Lung (tissue), 12 donors: ENCODE measurements around the gene CEP164. TPM values are rescaled to one million over a fixed set of nuclear protein-coding genes. Genes with fewer than 3 reads are reported as not detected.

ENCODE experiments used
- ATAC-seq: fragments of 200-7000 bp; cut with Tn5 transposase; one replicate; pipeline ENCODE4 v1.9.1; 2020; ENCODE audit warnings: moderate number of reproducible peaks; ENCODE audit not compliant: insufficient read depth, low FRiP score
- DNase-seq, 3 donors: peaks; one replicate each; pipeline ENCODE4 v3.0.0-alpha.2; 2013 to 2017
- H3K27ac ChIP-seq, 2 donors: one replicate each; pipeline ENCODE4 v1.5.1; 2013; ENCODE audit warnings: mild to moderate bottlenecking in 2 of 2, moderate library complexity in 2 of 2, control low read depth in 1 of 2, inconsistent platforms in 1 of 2, low read depth in 1 of 2, low read length in 1 of 2
- H3K27me3 ChIP-seq, 3 donors: one replicate each; pipeline ENCODE4 v1.5.1; 2013; ENCODE audit warnings: low read length in 2 of 3; ENCODE audit not compliant: control insufficient read depth in 3 of 3, insufficient read depth in 3 of 3
- H3K36me3 ChIP-seq, 4 donors: one replicate each; pipeline ENCODE4 v1.5.1; 2013; ENCODE audit warnings: low read length in 4 of 4, mild to moderate bottlenecking in 1 of 4, moderate library complexity in 1 of 4; ENCODE audit not compliant: control insufficient read depth in 4 of 4, insufficient read depth in 4 of 4
- H3K4me1 ChIP-seq, 5 donors: one replicate each; pipeline ENCODE4 v1.5.1; 2013; ENCODE audit warnings: low read length in 5 of 5, mild to moderate bottlenecking in 2 of 5, moderate library complexity in 1 of 5; ENCODE audit not compliant: control insufficient read depth in 5 of 5, insufficient read depth in 5 of 5
- H3K4me3 ChIP-seq: one replicate; pipeline ENCODE4 v1.5.1; 2013; ENCODE audit warnings: mild to moderate bottlenecking, control low read depth, moderate library complexity
- H3K9ac ChIP-seq, 2 donors: one replicate each; pipeline ENCODE4 v1.5.1; 2013; ENCODE audit warnings: low read length in 2 of 2, control low read depth in 1 of 2; ENCODE audit not compliant: insufficient read depth in 1 of 2
- H3K9me3 ChIP-seq, 4 donors: one replicate each; pipeline ENCODE4 v1.5.1; 2013; ENCODE audit warnings: low read length in 3 of 4, mild to moderate bottlenecking in 1 of 4, moderate library complexity in 1 of 4; ENCODE audit not compliant: control insufficient read depth in 4 of 4, insufficient read depth in 3 of 4
- CTCF ChIP-seq: IDR thresholded peaks from 2 replicates; pipeline ENCODE4 v1.5.1; 2012; ENCODE audit warnings: mild to moderate bottlenecking; ENCODE audit errors: control extremely low read depth, extremely low read depth
- WGBS, 2 donors: extraction: QIAGEN DNeasy Blood & Tissue Kit; methylation state at CpG; one replicate each; pipeline ENCODE4 v1.1.7; 2013; 5-methylcytosine and 5-hydroxymethylcytosine counted together
- polyA plus RNA-seq, 2 donors: library from polyadenylated mRNA; stranded (reverse); fragments of 200-250 nt; gene quantifications; one replicate each; pipeline ENCODE4 v1.2.1, GENCODE V29; 2013
- total RNA-seq, 2 donors: library from RNA; depleted of rRNA in 1 of 2; stranded (reverse); fragments of >200 nt in 1 of 2; gene quantifications; one replicate each; pipeline ENCODE4 v1.2.1, GENCODE V29; 2014 to 2021
- donor health status: control.
- donor health status: control.
- donor health status: Bipolar disorder and iron deficiency.
- donor health status: healthy.
- donor health status: DM: yes; HTN: yes; CAD: no.

The CEP164 gene
- total and polyA plus RNA-seq, 4 donors, result 12.0 to 36.1 (median 26.7) TPM

GRCh38 chr11:117434481-117434880 lies 106.8 kb downstream of the CEP164 start:
- TF ChIP-seq CTCF, result no peak
- H3K9me3 ChIP-seq, result peaks cover 0 to 4% (median 0%) of the 10 kb centered on the region in 4 donors
- peaks cover 0 to 10% (median 0%) of the 10 kb centered on the region in 3 donors for H3K27me3 ChIP-seq
- DNase-seq (no peak), ATAC-seq (no peak)
- no peak overlapping the region for H3K4me3 ChIP-seq
- peaks cover 0 to 2% (median 0%) of the 10 kb centered on the region in 4 donors for H3K36me3 ChIP-seq
- no peak overlapping the region for H3K9ac ChIP-seq
- no peaks in the 10 kb centered on the region for H3K4me1 ChIP-seq
- H3K27ac ChIP-seq, result no peak overlapping the region
- 90 to 95% methylated on average over 1 of the region's 1 CpG for WGBS, 2 donors

GRCh38 chr11:117435326-117435725 lies 107.7 kb downstream of the CEP164 start:
- Histone ChIP-seq H3K27me3 (peaks cover 0 to 10% (median 0%) of the 10 kb centered on the region in 3 donors), H3K4me3 (no peak overlapping the region), H3K4me1 (no peaks in the 10 kb centered on the region), H3K9me3 (peaks cover 0 to 4% (median 0%) of the 10 kb centered on the region in 4 donors), H3K36me3 (peaks cover 0 to 2% (median 0%) of the 10 kb centered on the region in 4 donors), H3K27ac (no peak overlapping the region), H3K9ac (no peak overlapping the region)
- ATAC-seq, result no peak
- no peak for DNase-seq
- 37 to 57% methylated on average over 6 of the region's 6 CpGs for WGBS, 2 donors
- no peak for TF ChIP-seq CTCF

GRCh38 chr11:117437041-117437790 lies 109.6 kb downstream of the CEP164 start:
- no peak overlapping the region for H3K27ac ChIP-seq
- H3K27me3 ChIP-seq, result peaks cover 0 to 13% (median 0%) of the 10 kb centered on the region in 3 donors
- H3K36me3 ChIP-seq, result peaks cover 0 to 6% (median 0%) of the 10 kb centered on the region in 4 donors
- no peak for TF ChIP-seq CTCF
- DNase-seq (no peak), ATAC-seq (no peak)
- WGBS, 2 donors, result 82 to 90% methylated on average over 21 to 23 of the region's 23 CpGs
- H3K4me3 ChIP-seq, result no peak overlapping the region
- H3K9ac ChIP-seq, result no peak overlapping the region
- no peaks in the 10 kb centered on the region for H3K4me1 ChIP-seq
- peaks cover 0 to 4% (median 2%) of the 10 kb centered on the region in 4 donors for H3K9me3 ChIP-seq
